HTR-8/SVneo (cell line): ENCODE data around the gene TPST2.
"Not testable (repeated sequence)": the region's sequence is repeated elsewhere in the genome, so short reads cannot be mapped to it uniquely, and the experiment has no call there.

Experiments
- DNase-seq: peaks from one replicate; pipeline ENCODE4 v3.0.0; 2011; ENCODE audit warnings: low spot score, mixed read lengths; ENCODE audit not compliant: insufficient read length
- FAIRE-seq: peaks from 2 replicates; lab custom pipeline; 2011; peaks lifted over from hg19 to GRCh38; lab: Jason Lieb, UNC

Gene TPST2

GRCh38 chr22:26589845-26590736, at the start of gene TPST2:
TSS of gene TPST2 (minus strand) at chr22:26590132. CDS start at chr22:26541630, 48,502 bp downstream.
- DNase-seq (peak; percentile 71), FAIRE-seq (peak; percentile 28)

- DNase-seq = no peak
- FAIRE-seq = no peak
These were observed 46.4 kb upstream of the TPST2 start for GRCh38 chr22:26636296-26636695.

GRCh38 chr22:26635117-26635516, 45.2 kb upstream of the TPST2 start:
- DNase-seq = no peak
- FAIRE-seq = no peak

GRCh38 chr22:26634189-26634588, 44.3 kb upstream of the TPST2 start:
- FAIRE-seq = no peak
- no peak for DNase-seq

- DNase-seq (no peak), FAIRE-seq (no peak)
These were observed 42.7 kb upstream of the TPST2 start for GRCh38 chr22:26632422-26633155.

GRCh38 chr22:26631282-26631681, 41.4 kb upstream of the TPST2 start:
- FAIRE-seq (no peak), DNase-seq (no peak)

GRCh38 chr22:26629988-26630761, 40.2 kb upstream of the TPST2 start:
- DNase-seq = no peak
- no peak for FAIRE-seq

GRCh38 chr22:26624803-26625202, 34.9 kb upstream of the TPST2 start:
- DNase-seq (no peak), FAIRE-seq (no peak)

GRCh38 chr22:26623984-26624383, 34.1 kb upstream of the TPST2 start:
- no peak for DNase-seq
- no peak for FAIRE-seq

- DNase-seq (no peak), FAIRE-seq (no peak)
These were observed 31.7 kb upstream of the TPST2 start, which contains the start of gene CRYBA4 for GRCh38 chr22:26621663-26622062. TSS of gene CRYBA4 (plus strand) at chr22:26621963. CDS start at chr22:26622597, 634 bp downstream.

- DNase-seq (no peak), FAIRE-seq (no peak)
These were observed 30.3 kb upstream of the TPST2 start for GRCh38 chr22:26620197-26620596.

- no peak for DNase-seq
- FAIRE-seq = no peak
These were observed 29.6 kb upstream of the TPST2 start for GRCh38 chr22:26619510-26619909.

GRCh38 chr22:26618455-26618854, 28.5 kb upstream of the TPST2 start:
- DNase-seq (no peak), FAIRE-seq (no peak)

GRCh38 chr22:26617271-26618199, 27.6 kb upstream of the TPST2 start, which contains the start of gene CRYBB1:
TSS of gene CRYBB1 (minus strand) at chr22:26618027. CDS start at chr22:26616319, 1,708 bp downstream.
- FAIRE-seq (no peak), DNase-seq (no peak)

- FAIRE-seq (no peak), DNase-seq (no peak)
These were observed 26.7 kb upstream of the TPST2 start for GRCh38 chr22:26616650-26617049.

- no peak for FAIRE-seq
- DNase-seq = no peak
These were observed 26.0 kb upstream of the TPST2 start for GRCh38 chr22:26615830-26616435.

GRCh38 chr22:26615149-26615548, 25.2 kb upstream of the TPST2 start:
- FAIRE-seq (no peak), DNase-seq (no peak)

GRCh38 chr22:26614322-26614721, 24.4 kb upstream of the TPST2 start:
- FAIRE-seq (no peak), DNase-seq (no peak)

GRCh38 chr22:26613753-26614152, 23.8 kb upstream of the TPST2 start:
- DNase-seq, FAIRE-seq: not testable (repeated sequence)
